Breast epithelium (tissue), 4 donors: ENCODE data around the gene ERFE. TPM values are rescaled to one million over a fixed set of nuclear protein-coding genes. Genes with fewer than 3 reads are reported as not detected.

Source experiments
- DNase-seq, 2 donors: peaks; one replicate each; pipeline ENCODE4 v3.0.0-alpha.2; 2019; ENCODE audit warnings: low spot score in 2 of 2
- H3K27ac ChIP-seq, 2 donors: fragments of 200-600 bp; sonication (generic) in 1 of 2; one replicate each; pipeline ENCODE4 v1.5.1; 2016 to 2019; ENCODE audit warnings: mild to moderate bottlenecking in 1 of 2
- H3K27me3 ChIP-seq, 2 donors: fragments of 200-600 bp; sonication (generic) in 1 of 2; one replicate each; pipeline versions ENCODE4 v1.5.1 to v1.6.0; 2017 to 2019; ENCODE audit warnings: control low read depth in 1 of 2, mild to moderate bottlenecking in 1 of 2
- H3K36me3 ChIP-seq: fragments of 200-600 bp; one replicate; pipeline ENCODE4 v1.5.1; 2019
- H3K4me1 ChIP-seq, 2 donors: fragments of 200-600 bp; sonication (generic); one replicate each; pipeline ENCODE4 v1.5.1; 2016 to 2019; ENCODE audit warnings: control low read depth in 1 of 2
- H3K4me3 ChIP-seq, 3 donors: fragments of 200-600 bp; sonication (generic); 1 replicate in 2 of 3; 2 replicates in 1 of 3; pipeline ENCODE4 v1.5.1; 2016 to 2019; ENCODE audit warnings: mild to moderate bottlenecking in 3 of 3, moderate library complexity in 2 of 3
- H3K9me3 ChIP-seq, 2 donors: fragments of 200-600 bp; sonication (generic) in 1 of 2; one replicate each; pipeline ENCODE4 v1.5.1; 2016 to 2019; ENCODE audit warnings: control low read depth in 1 of 2
- POLR2A ChIP-seq: fragments of 450-650 bp; IDR thresholded peaks from one replicate; pipeline ENCODE4 v1.6.1; 2016; ENCODE audit warnings: antibody characterized with exemption, mild to moderate bottlenecking, moderate library complexity
- POLR2AphosphoS5 ChIP-seq, 3 donors: sonication (generic); formaldehyde crosslinking; IDR thresholded peaks; one replicate each; pipeline ENCODE4 v1.6.1; 2017; ENCODE audit warnings: antibody characterized with exemption in 3 of 3
- intact Hi-C: fragments of 100-400 bp; cut with DNase I; formaldehyde crosslinking; loops from one replicate; pipeline ENCODE4 v1.15.1; 2023; ENCODE audit warnings: low total_unique reads
- total RNA-seq, 3 donors: library from RNA; depleted of rRNA; stranded (reverse); fragments of >200 nt; gene quantifications; one replicate each; pipeline ENCODE4 v1.1.0, GENCODE V29; 2016
- TF ChIP-seq, protein P1 (sequence below), 3 donors: fragments of 450-650 bp; IDR thresholded peaks; one replicate each; pipeline ENCODE4 v1.5.1; 2016 to 2017; ENCODE audit warnings: antibody characterized with exemption in 3 of 3, mild to moderate bottlenecking in 3 of 3, moderate library complexity in 3 of 3

ERFE gene
- total RNA-seq, 3 donors from 2014 or later = 0.48 to 0.98 TPM; not detected in 1

DNA sequence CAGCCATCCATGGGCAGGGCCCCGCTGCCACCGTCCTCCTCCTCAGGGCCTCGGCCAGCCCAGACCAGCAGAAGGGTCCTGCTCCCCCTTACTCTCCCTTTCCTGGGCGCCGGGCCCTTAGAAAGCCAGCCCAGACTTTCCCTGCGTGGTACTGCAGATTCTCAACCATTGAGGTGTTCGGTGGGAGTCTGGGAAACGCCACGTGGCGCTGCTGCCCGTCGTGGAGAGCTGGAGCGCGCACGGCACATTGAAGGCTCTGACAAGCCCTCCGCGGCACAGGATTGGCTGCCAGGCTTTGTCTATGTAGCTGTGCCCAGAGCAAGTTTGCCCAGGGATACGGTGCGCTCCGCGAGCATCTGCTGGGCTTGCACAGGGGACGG, 30.7 kb upstream of the ERFE start:
- no peaks in the 10 kb centered on the region for H3K4me1 ChIP-seq
- intact Hi-C loops = no loop called here
- H3K27ac ChIP-seq = peak overlapping the region in 1 of 2 donors; percentile 5
- TF ChIP-seq, protein P1, sequence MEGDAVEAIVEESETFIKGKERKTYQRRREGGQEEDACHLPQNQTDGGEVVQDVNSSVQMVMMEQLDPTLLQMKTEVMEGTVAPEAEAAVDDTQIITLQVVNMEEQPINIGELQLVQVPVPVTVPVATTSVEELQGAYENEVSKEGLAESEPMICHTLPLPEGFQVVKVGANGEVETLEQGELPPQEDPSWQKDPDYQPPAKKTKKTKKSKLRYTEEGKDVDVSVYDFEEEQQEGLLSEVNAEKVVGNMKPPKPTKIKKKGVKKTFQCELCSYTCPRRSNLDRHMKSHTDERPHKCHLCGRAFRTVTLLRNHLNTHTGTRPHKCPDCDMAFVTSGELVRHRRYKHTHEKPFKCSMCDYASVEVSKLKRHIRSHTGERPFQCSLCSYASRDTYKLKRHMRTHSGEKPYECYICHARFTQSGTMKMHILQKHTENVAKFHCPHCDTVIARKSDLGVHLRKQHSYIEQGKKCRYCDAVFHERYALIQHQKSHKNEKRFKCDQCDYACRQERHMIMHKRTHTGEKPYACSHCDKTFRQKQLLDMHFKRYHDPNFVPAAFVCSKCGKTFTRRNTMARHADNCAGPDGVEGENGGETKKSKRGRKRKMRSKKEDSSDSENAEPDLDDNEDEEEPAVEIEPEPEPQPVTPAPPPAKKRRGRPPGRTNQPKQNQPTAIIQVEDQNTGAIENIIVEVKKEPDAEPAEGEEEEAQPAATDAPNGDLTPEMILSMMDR (IDR thresholded peaks at IDR 0.05) = no peak
- TF ChIP-seq POLR2AphosphoS5 (IDR thresholded peaks at IDR 0.05) (no peak), POLR2A (no peak)
- peaks cover 0 to 4% of the 10 kb centered on the region in 2 donors for H3K27me3 ChIP-seq
- peak overlapping the region in 1 of 3 donors; percentile 40 for H3K4me3 ChIP-seq
- no peak for DNase-seq
- no peaks in the 10 kb centered on the region for H3K9me3 ChIP-seq
- no peaks in the 10 kb centered on the region for H3K36me3 ChIP-seq

DNA sequence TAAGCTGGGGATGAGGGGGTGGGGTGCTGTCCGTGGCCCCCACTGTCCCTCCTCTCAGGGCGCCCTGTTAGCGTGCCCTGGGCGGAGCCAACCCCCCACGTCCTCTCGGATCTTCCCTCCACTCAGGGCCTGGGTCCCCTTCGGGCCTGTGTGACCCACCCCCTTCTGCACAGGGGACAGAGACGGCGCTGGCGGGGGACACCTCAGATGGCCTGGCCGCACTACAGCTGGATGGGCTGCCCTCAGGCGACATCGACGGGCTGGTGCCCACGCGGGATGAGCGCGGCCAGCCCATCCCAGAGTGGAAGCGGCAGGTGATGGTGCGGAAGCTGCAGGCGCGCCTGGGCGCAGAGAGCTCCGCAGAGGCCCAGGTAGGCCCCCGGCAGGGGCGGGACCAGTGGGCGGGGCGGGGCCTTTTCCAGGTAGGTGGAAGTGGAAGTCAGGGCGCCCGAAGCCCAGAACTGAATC, 30.2 kb upstream of the ERFE start:
- Histone ChIP-seq H3K9me3 (no peaks in the 10 kb centered on the region), H3K27me3 (peaks cover 0 to 4% of the 10 kb centered on the region in 2 donors), H3K36me3 (no peaks in the 10 kb centered on the region), H3K4me3 (peak overlapping the region in 2 of 3 donors; percentile 6 to 40), H3K27ac (no peak overlapping the region), H3K4me1 (no peaks in the 10 kb centered on the region)
- TF ChIP-seq, protein P1 (IDR thresholded peaks at IDR 0.05) = no peak
- no peak for TF ChIP-seq POLR2AphosphoS5 (IDR thresholded peaks at IDR 0.05)
- DNase-seq = no peak
- intact Hi-C loops = no loop called here

DNA sequence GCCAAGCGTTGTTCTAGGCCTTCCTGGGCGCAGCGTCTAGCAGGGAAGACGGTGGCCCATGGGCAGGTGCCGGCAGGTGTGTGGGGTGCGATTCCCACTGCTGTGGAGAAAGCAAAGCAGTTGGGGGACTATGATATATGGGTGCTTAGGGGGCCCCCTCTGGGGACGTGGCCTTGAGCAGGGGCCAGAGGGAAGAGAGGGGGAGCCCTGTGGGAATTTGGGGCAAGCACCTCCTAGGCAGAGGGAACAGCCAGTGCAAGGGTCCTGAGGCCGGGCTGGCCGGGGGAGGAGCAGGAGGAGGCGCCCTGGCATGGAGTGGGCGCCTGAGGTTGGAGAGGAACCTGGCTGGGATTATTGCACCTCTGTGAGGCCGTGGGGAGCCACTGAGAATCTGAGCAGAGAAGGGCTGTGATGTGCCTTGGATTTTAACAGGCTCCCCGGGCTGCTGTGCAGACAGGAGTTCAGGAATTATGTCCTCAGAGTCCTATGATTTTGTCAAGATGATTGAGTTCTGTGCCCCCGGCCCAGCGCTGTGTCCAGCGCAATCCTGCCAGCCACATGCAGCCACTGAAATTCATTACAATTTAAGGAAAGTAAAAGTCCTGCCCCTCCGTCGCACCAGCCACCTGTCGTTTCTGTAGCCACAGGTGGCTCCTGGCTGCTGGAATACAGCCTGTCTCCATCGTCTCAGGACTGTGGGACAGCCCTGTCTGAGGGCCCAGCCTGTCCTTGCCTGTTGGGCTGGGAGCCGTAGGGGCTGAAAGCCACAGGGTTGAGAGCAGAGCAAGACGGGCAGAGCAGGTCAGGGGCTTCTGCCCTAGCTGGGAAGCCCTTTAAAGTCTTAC, 29.4 kb upstream of the ERFE start:
- no peak for DNase-seq
- no peaks in the 10 kb centered on the region for H3K36me3 ChIP-seq
- TF ChIP-seq POLR2AphosphoS5 (IDR thresholded peaks at IDR 0.05) = no peak
- TF ChIP-seq, protein P1 (IDR thresholded peaks at IDR 0.05) = no peak
- no peak for TF ChIP-seq POLR2A
- H3K4me3 ChIP-seq = no peak overlapping the region
- intact Hi-C loops = no loop called here
- no peaks in the 10 kb centered on the region for H3K4me1 ChIP-seq
- no peak overlapping the region for H3K27ac ChIP-seq
- H3K9me3 ChIP-seq = no peaks in the 10 kb centered on the region
- H3K27me3 ChIP-seq = peaks cover 0 to 4% of the 10 kb centered on the region in 2 donors

DNA sequence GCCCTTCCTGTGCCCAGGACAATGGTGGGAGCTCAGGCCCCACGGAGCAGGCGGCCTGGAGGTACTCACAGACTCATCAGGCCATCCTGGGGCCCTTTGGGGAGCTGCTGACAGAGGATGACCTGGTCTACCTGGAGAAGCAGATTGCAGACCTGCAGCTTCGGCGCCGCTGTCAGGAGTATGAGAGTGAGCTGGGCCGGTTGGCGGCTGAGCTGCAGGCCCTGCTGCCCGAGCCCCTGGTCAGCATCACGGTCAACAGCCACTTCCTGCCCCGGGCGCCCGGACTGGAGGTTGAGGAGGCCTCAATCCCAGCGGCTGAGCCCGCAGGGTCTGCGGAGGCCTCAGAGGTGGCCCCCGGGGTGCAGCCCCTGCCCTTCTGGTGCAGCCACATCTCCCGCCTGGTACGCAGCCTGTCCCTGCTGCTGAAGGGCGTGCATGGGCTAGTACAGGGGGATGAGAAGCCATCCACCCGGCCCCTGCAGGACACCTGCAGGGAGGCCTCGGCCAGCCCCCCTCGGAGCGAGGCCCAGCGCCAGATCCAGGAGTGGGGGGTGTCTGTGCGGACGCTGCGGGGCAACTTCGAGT, 28.6 kb upstream of the ERFE start:
- intact Hi-C loops = no loop called here
- Histone ChIP-seq H3K27me3 (peaks cover 0 to 4% of the 10 kb centered on the region in 2 donors), H3K4me3 (no peak overlapping the region), H3K27ac (no peak overlapping the region), H3K9me3 (no peaks in the 10 kb centered on the region), H3K4me1 (no peaks in the 10 kb centered on the region), H3K36me3 (no peaks in the 10 kb centered on the region)
- TF ChIP-seq, protein P1 (IDR thresholded peaks at IDR 0.05) = no peak
- TF ChIP-seq POLR2A (no peak), POLR2AphosphoS5 (IDR thresholded peaks at IDR 0.05) (no peak)
- DNase-seq = no peak
